IMR-90 (cell line): ENCODE data around the gene YEATS4.

Experiments
- CTCF ChIP-seq: conservative IDR thresholded peaks from 2 replicates; pipeline ENCODE4 v1.5.1; 2012; ENCODE audit warnings: mild to moderate bottlenecking, low read depth, low read length, improper control_type of control experiment
- SMC3 ChIP-seq: fragments of 150-350 bp; IDR thresholded peaks from 2 replicates; pipeline ENCODE4 v1.6.1; 2016; ENCODE audit warnings: low read depth, mild to moderate bottlenecking, antibody characterized with exemption, low read length, moderate library complexity
- TF ChIP-seq, protein P1 (sequence below): fragments of 150-350 bp; IDR thresholded peaks from 2 replicates; pipeline ENCODE4 v1.6.1; 2017; ENCODE audit warnings: mild to moderate bottlenecking, antibody characterized with exemption, low read length, low read depth

- TF ChIP-seq CTCF: no peak
- TF ChIP-seq, protein P1, sequence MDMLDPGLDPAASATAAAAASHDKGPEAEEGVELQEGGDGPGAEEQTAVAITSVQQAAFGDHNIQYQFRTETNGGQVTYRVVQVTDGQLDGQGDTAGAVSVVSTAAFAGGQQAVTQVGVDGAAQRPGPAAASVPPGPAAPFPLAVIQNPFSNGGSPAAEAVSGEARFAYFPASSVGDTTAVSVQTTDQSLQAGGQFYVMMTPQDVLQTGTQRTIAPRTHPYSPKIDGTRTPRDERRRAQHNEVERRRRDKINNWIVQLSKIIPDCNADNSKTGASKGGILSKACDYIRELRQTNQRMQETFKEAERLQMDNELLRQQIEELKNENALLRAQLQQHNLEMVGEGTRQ: no peak
- TF ChIP-seq SMC3: no peak
Observed at GRCh38 chr12:69383074-69383473, 23.5 kb downstream of the YEATS4 start.
